Osteoblast (primary cell): Measurements from ENCODE around the gene MFF. TPM values are rescaled to one million over a fixed set of nuclear protein-coding genes. Genes with fewer than 3 reads are reported as not detected.

Experiments
- DNase-seq: peaks from one replicate; pipeline ENCODE4 v3.0.0; 2011; ENCODE audit warnings: low spot score, mixed read lengths; ENCODE audit not compliant: insufficient read length; ENCODE audit errors: missing footprints
- H2AFZ ChIP-seq: 2 replicates; pipeline ENCODE4 v1.6.0; 2011; ENCODE audit warnings: mild to moderate bottlenecking, low read length
- H3K27ac ChIP-seq: 2 replicates; pipeline ENCODE4 v1.5.1; 2011; ENCODE audit warnings: mild to moderate bottlenecking, low read depth, low read length, moderate library complexity
- H3K27me3 ChIP-seq: 2 replicates; pipeline ENCODE4 v1.6.0; 2012; ENCODE audit warnings: mild to moderate bottlenecking, control low read depth, inconsistent platforms, low read length, moderate library complexity; ENCODE audit not compliant: insufficient read depth
- H3K36me3 ChIP-seq: 2 replicates; pipeline ENCODE4 v1.5.1; 2011; ENCODE audit warnings: mild to moderate bottlenecking, low read length, control low read depth, moderate library complexity; ENCODE audit not compliant: insufficient read depth
- H3K4me1 ChIP-seq: 2 replicates; pipeline ENCODE4 v1.5.1; 2011; ENCODE audit warnings: mild to moderate bottlenecking, low read length, control low read depth, moderate library complexity; ENCODE audit not compliant: insufficient read depth
- H3K4me2 ChIP-seq: 2 replicates; pipeline ENCODE4 v1.6.0; 2011; ENCODE audit warnings: mild to moderate bottlenecking, low read length; ENCODE audit not compliant: insufficient read depth
- H3K4me3 ChIP-seq: fragments of 200-600 bp; sonication (generic); 3 replicates; pipeline ENCODE4 v1.5.1; 2012; ENCODE audit warnings: mild to moderate bottlenecking, low read length, inconsistent platforms; ENCODE audit not compliant: insufficient read depth
- H3K79me2 ChIP-seq: 2 replicates; pipeline ENCODE4 v1.6.0; 2012; ENCODE audit warnings: mild to moderate bottlenecking, low read length, control low read depth, inconsistent platforms; ENCODE audit not compliant: insufficient read depth
- H3K9me3 ChIP-seq: 2 replicates; pipeline ENCODE4 v1.5.1; 2011; ENCODE audit warnings: low read depth, low read length, control low read depth
- H4K20me1 ChIP-seq: 2 replicates; pipeline ENCODE4 v1.6.0; 2012; ENCODE audit warnings: mild to moderate bottlenecking, low read length, control low read depth; ENCODE audit not compliant: insufficient read depth
- CTCF ChIP-seq: IDR thresholded peaks from 2 replicates; pipeline ENCODE4 v1.5.1; 2011; ENCODE audit warnings: mild to moderate bottlenecking, low read depth, low read length, moderate library complexity; ENCODE audit errors: extremely low read depth
- total RNA-seq: library from RNA; depleted of rRNA; stranded (reverse); fragments of >200 nt; gene quantifications from 2 replicates; pipeline ENCODE4 v1.2.3, GENCODE V29; 2012

The MFF gene
- total RNA-seq, 1 donor, result 101 TPM

GRCh38 chr2:227367427-227367795, 42.4 kb downstream of the MFF start:
- peak overlapping the region; percentile 22 for H3K4me2 ChIP-seq

DNA sequence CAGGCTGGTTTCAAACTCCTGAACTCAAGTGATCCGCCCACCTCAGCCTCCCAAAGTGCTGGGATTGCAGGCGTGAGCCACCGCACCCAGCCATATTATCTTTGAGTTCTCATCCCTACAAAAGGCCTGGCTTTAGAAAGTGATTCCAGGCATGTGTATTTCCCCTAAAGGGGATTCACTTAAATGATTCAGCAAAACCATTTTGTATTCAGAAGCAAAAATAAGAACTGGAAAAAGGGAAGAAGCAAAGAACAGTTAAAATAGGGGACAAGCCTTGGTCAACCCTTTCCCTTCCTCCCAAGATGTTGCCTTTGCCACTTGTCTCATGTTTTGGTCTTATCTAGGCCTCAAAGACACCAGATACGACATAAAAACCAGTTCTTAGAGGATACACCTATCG, 43.5 kb downstream of the MFF start:
- H3K9me3 ChIP-seq, result no peaks in the 10 kb centered on the region
- DNase-seq, result no peak
- H3K79me2 ChIP-seq, result no peaks in the 10 kb centered on the region
- no peak overlapping the region for H3K4me3 ChIP-seq
- no peak overlapping the region for H2AFZ ChIP-seq
- no peaks in the 10 kb centered on the region for H3K36me3 ChIP-seq
- no peaks in the 10 kb centered on the region for H3K27me3 ChIP-seq
- no peaks in the 10 kb centered on the region for H4K20me1 ChIP-seq
- no peak overlapping the region for H3K4me2 ChIP-seq
- H3K4me1 ChIP-seq, result peaks cover 56% of the 10 kb centered on the region
- no peak for TF ChIP-seq CTCF
- H3K27ac ChIP-seq, result peak overlapping the region; percentile 66

More at GRCh38 chr2:227367427-227367795, 42.4 kb downstream of the MFF start:
- no peaks in the 10 kb centered on the region for H3K36me3 ChIP-seq
- no peaks in the 10 kb centered on the region for H3K27me3 ChIP-seq
- TF ChIP-seq CTCF, result no peak
- H3K9me3 ChIP-seq, result no peaks in the 10 kb centered on the region
- H3K4me3 ChIP-seq, result no peak overlapping the region
- peaks cover 52% of the 10 kb centered on the region for H3K4me1 ChIP-seq
- H3K79me2 ChIP-seq, result no peaks in the 10 kb centered on the region
- peak; percentile 68 for DNase-seq
- H4K20me1 ChIP-seq, result no peaks in the 10 kb centered on the region
- H2AFZ ChIP-seq, result no peak overlapping the region
- peak overlapping the region; percentile 77 for H3K27ac ChIP-seq

- no peak overlapping the region for H3K4me3 ChIP-seq
- H3K36me3 ChIP-seq, result no peaks in the 10 kb centered on the region
- H3K4me2 ChIP-seq, result peak overlapping the region; percentile 67
- TF ChIP-seq CTCF, result no peak
- H3K27ac ChIP-seq, result peak overlapping the region; percentile 88
- H2AFZ ChIP-seq, result no peak overlapping the region
- no peaks in the 10 kb centered on the region for H3K79me2 ChIP-seq
- H3K27me3 ChIP-seq, result no peaks in the 10 kb centered on the region
- DNase-seq, result no peak
- H3K4me1 ChIP-seq, result peaks cover 66% of the 10 kb centered on the region
- no peaks in the 10 kb centered on the region for H3K9me3 ChIP-seq
- H4K20me1 ChIP-seq, result no peaks in the 10 kb centered on the region
Observed at GRCh38 chr2:227370092-227370491, 45.0 kb downstream of the MFF start.

DNA sequence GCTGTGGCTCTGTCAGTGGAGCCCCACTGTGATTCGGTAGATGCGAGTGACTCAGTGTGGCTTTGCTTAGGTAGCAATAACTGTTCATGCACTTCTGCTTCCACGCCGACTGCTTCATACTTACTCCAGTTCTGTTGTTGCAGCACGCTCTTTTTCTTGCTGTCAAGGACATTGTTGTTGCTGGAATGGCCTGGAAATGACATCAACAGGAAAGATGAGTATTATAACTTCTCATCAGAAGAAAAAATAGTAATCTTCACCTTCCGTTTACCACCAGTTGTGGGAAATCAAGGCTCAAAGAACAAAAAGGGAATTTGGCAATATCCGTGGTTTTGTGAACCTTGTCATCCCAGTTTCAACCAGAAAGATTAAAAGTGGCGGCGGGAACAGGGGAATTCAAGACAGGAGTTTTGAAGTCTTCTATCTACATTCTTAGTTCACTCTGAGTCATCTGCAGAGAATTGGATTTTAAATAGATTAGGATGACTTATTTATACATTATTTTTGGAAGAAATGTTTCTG, 45.8 kb downstream of the MFF start:
- Histone ChIP-seq H3K9me3 (no peaks in the 10 kb centered on the region), H3K79me2 (no peaks in the 10 kb centered on the region), H2AFZ (no peak overlapping the region), H3K4me3 (no peak overlapping the region), H3K4me2 (peak overlapping the region; percentile 67), H3K27ac (peak overlapping the region; percentile 88), H3K27me3 (no peaks in the 10 kb centered on the region), H3K4me1 (peaks cover 63% of the 10 kb centered on the region), H3K36me3 (no peaks in the 10 kb centered on the region), H4K20me1 (no peaks in the 10 kb centered on the region)
- DNase-seq, result no peak
- no peak for TF ChIP-seq CTCF
